Measurements from ENCODE around the gene ERI3. TPM values are rescaled to one million over a fixed set of nuclear protein-coding genes. Genes with fewer than 3 reads are reported as not detected.

ERI3 gene
- total and polyA plus RNA-seq, 9 of the 15 experiments (the other 6 are each of a cell fraction or from before 2014, with no cell fraction given): 47.8 to 93.4 (median 67.2) TPM

DNA sequence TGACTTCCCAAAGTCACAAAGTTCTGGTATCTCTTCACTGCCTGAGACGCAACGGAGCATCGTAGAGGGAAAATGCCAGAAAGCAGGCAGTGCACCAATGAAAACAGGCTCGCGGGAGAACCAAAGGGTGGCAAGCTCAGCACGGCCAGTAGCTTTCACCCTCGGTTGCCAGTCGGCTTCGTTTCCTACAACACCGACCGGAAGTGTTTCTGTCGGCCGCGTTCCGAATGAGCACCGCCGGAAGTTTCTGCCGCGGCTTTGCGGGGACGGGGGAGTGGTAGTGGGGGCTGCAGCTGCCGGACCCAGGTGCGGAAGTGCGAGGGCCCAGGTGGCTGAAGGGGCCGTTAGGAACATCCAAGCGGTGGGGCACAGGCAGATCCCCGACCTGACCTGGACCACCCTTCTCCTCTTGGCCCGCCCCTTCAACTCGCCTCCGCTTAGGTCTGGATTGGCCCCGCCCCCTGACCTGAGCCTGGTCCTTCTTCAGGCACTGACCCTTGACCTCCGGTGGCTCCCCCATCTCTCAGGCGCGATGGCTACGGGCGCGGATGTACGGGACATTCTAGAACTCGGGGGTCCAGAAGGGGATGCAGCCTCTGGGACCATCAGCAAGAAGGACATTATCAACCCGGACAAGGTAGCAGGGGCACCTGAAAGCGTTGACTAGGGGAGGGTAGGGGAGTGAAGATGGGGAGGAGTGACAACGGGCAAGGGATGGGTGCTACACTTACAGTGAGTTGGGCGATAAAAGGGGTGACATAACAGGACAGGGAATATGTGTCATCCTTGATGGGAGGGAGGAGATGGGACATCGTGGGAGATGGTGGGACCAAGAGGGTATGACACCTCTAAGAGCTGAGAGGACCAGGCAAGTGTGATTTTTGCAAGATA is 141.6 kb downstream of the ERI3 start, which contains the start of gene DMAP1 (continued):
- TF ChIP-seq CBX3 (IDR thresholded peaks at IDR 0.05; ENCODE audit: borderline replicate concordance in 1 of 2, low read length in 2 of 2) (peak; percentile 81 to 99), ZNF274 (IDR thresholded peaks at IDR 0.05; ENCODE audit: borderline replicate concordance, low read depth, low read length) (no peak), NCOA1 (IDR thresholded peaks at IDR 0.05; ENCODE audit: low read depth) (peak; percentile 100), TFAM (CRISPR knock-in tag; conservative IDR thresholded peaks at IDR 0.05) (no peak), POLR3A (IDR thresholded peaks at IDR 0.05; ENCODE audit: borderline replicate concordance, extremely low read depth, insufficient read depth, insufficient read length) (no peak), ZBTB33 (CRISPR knock-in tag; IDR thresholded peaks at IDR 0.05) (peak; percentile 61; the same call in 1 of the 2 replicates), ZNF384 (IDR thresholded peaks at IDR 0.05; ENCODE audit: low read depth, low read length) (0 out of 2 replicates have a peak, but pooled peaks have one; percentile 49), ZNF551 (CRISPR knock-in tag; IDR thresholded peaks at IDR 0.05) (no peak), SREBF2 (CRISPR knock-in tag; IDR thresholded peaks at IDR 0.05) (no peak), CBFA2T3 (IDR thresholded peaks at IDR 0.05) (peak; percentile 30; the same call in 1 of the 2 replicates), CREB3 (tag; conservative IDR thresholded peaks at IDR 0.05; ENCODE audit: low read depth) (no peak), CBX1 (IDR thresholded peaks at IDR 0.05; ENCODE audit: low read depth) (peak; percentile 95), BHLHE40 (IDR thresholded peaks at IDR 0.05; ENCODE audit: low read length) (peak; percentile 44; the same call in 1 of the 2 replicates), ZNF586 (CRISPR knock-in tag; conservative IDR thresholded peaks at IDR 0.05) (no peak), NELFE (IDR thresholded peaks at IDR 0.05; ENCODE audit: insufficient read depth, insufficient read length) (no peak), HCFC1 (IDR thresholded peaks at IDR 0.05; ENCODE audit: low read depth, low read length) (peak; percentile 93), STAG1 (CRISPR knock-in tag; IDR thresholded peaks at IDR 0.05; ENCODE audit: borderline replicate concordance) (no peak), BRCA1 (IDR thresholded peaks at IDR 0.05) (no peak), BRCA1 (CRISPR knock-in tag; IDR thresholded peaks at IDR 0.05) (no peak), SP1 (CRISPR knock-in tag; IDR thresholded peaks at IDR 0.05) (peak; percentile 98), CHD2 (IDR thresholded peaks at IDR 0.05; ENCODE audit: low read depth, low read length) (peak; percentile 63; the same call in 1 of the 2 replicates), CREB3L1 (IDR thresholded peaks at IDR 0.05; ENCODE audit: borderline replicate concordance, low read depth) (peak; percentile 52; the same call in 1 of the 2 replicates)
- TF ChIP-seq, protein P1, sequence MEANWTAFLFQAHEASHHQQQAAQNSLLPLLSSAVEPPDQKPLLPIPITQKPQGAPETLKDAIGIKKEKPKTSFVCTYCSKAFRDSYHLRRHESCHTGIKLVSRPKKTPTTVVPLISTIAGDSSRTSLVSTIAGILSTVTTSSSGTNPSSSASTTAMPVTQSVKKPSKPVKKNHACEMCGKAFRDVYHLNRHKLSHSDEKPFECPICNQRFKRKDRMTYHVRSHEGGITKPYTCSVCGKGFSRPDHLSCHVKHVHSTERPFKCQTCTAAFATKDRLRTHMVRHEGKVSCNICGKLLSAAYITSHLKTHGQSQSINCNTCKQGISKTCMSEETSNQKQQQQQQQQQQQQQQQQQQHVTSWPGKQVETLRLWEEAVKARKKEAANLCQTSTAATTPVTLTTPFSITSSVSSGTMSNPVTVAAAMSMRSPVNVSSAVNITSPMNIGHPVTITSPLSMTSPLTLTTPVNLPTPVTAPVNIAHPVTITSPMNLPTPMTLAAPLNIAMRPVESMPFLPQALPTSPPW (CRISPR knock-in tag; IDR thresholded peaks at IDR 0.05): peak; percentile 87
